Smooth muscle cell (in vitro differentiated cells): ENCODE results near the gene HBEGF. TPM values are rescaled to one million over a fixed set of nuclear protein-coding genes. Genes with fewer than 3 reads are reported as not detected.

ENCODE experiments used
- DNase-seq: peaks from one replicate; lab custom pipeline; 2025; ENCODE audit not compliant: unreplicated experiment; lab: John Stamatoyannopoulos, UW
- H2AFZ ChIP-seq: fragments of 200-600 bp; sonication (generic); 2 replicates; pipeline ENCODE4 v1.6.0; 2016; ENCODE audit warnings: antibody characterized with exemption, low read depth, mild to moderate bottlenecking
- H3F3A ChIP-seq: fragments of 200-600 bp; sonication (generic); 2 replicates; pipeline ENCODE4 v1.6.0; 2017; ENCODE audit warnings: antibody characterized with exemption, low read depth
- H3K27ac ChIP-seq: fragments of 200-600 bp; sonication (generic); 2 replicates; pipeline ENCODE4 v1.5.1; 2016; ENCODE audit warnings: low read depth, mild to moderate bottlenecking
- H3K27me3 ChIP-seq: fragments of 200-600 bp; sonication (generic); 2 replicates; pipeline ENCODE4 v1.6.1; 2016; ENCODE audit warnings: low read depth, mild to moderate bottlenecking
- H3K36me3 ChIP-seq: fragments of 200-600 bp; sonication (generic); 2 replicates; pipeline ENCODE4 v1.5.1; 2016; ENCODE audit warnings: low read depth
- H3K4me1 ChIP-seq: fragments of 200-600 bp; sonication (generic); 2 replicates; pipeline ENCODE4 v1.5.1; 2016; ENCODE audit warnings: low read depth
- H3K4me2 ChIP-seq: fragments of 200-600 bp; sonication (generic); 2 replicates; pipeline ENCODE4 v1.6.0; 2016; ENCODE audit warnings: mild to moderate bottlenecking
- H3K4me3 ChIP-seq: fragments of 200-600 bp; sonication (generic); 2 replicates; pipeline ENCODE4 v1.5.1; 2016; ENCODE audit warnings: mild to moderate bottlenecking
- H3K79me2 ChIP-seq: fragments of 200-600 bp; sonication (generic); 2 replicates; pipeline ENCODE4 v1.6.0; 2016; ENCODE audit warnings: low read depth, mild to moderate bottlenecking
- H3K9ac ChIP-seq: fragments of 200-600 bp; sonication (generic); 2 replicates; pipeline ENCODE4 v1.6.0; 2016; ENCODE audit warnings: low read depth
- H3K9me3 ChIP-seq: fragments of 200-600 bp; sonication (generic); replicated peaks from 2 replicates; pipeline ENCODE4 v1.5.1; 2016; ENCODE audit warnings: low read depth
- H4K20me1 ChIP-seq: fragments of 200-600 bp; sonication (generic); 2 replicates; pipeline ENCODE4 v1.6.0; 2016; ENCODE audit warnings: low read depth
- CTCF ChIP-seq: fragments of 200-600 bp; sonication (generic); IDR thresholded peaks from 2 replicates; pipeline ENCODE4 v1.5.1; 2017; ENCODE audit warnings: borderline replicate concordance, mild to moderate bottlenecking, antibody characterized with exemption; ENCODE audit not compliant: insufficient read depth, poor library complexity, severe bottlenecking
- WGBS: methylation state at CpG from one replicate; pipeline ENCODE4 v1.1.7; 2016; ENCODE audit warnings: low lambda C conversion rate; 5-methylcytosine and 5-hydroxymethylcytosine counted together
- polyA plus RNA-seq: library from polyadenylated mRNA; unstranded; fragments of >200 nt; fragmentation: Nextera tagmentation; extraction: Ambion mirVana; gene quantifications from 2 replicates; pipeline ENCODE4 v1.2.1, GENCODE V29; 2016
- total RNA-seq: library from RNA; depleted of rRNA; stranded (reverse); fragments of >200 nt; gene quantifications from 2 replicates; pipeline ENCODE4 v1.2.3, GENCODE V29; 2014

Gene HBEGF
- total and polyA plus RNA-seq, 2 experiments from 2014 or later, result 36.7 to 37.1 TPM

DNA sequence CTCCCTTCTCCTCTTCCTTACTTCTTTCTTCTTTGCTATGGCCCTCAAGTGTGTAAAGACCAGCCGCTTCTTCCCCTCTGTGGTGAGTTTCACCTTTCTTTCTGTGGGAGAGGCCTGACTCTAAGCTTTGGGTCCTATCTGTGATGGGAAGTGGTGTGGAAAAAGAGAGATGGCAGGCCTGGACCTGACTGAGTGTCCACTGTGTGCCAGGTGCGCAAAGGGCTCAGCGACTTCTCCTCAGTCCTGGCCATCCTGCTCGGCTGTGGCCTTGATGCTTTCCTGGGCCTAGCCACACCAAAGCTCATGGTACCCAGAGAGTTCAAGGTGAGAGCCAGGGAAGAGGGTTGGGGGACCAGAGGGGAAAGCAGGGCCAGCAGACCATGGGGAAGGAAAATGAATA lies 19.5 kb upstream of the HBEGF start:
- Histone ChIP-seq H3K27me3 (no peaks in the 10 kb centered on the region), H3K36me3 (no peaks in the 10 kb centered on the region), H3K4me2 (no peak overlapping the region), H3K27ac (no peak overlapping the region), H4K20me1 (no peaks in the 10 kb centered on the region), H3K4me1 (no peaks in the 10 kb centered on the region), H3K4me3 (no peak overlapping the region), H2AFZ (no peak overlapping the region), H3K79me2 (no peaks in the 10 kb centered on the region), H3K9me3 (no peaks in the 10 kb centered on the region), H3K9ac (no peak overlapping the region), H3F3A (no peaks in the 10 kb centered on the region)
- no peak for TF ChIP-seq CTCF
- DNase-seq, result no peak
- 97% methylated on average over 4 of the region's 4 CpGs for WGBS

DNA sequence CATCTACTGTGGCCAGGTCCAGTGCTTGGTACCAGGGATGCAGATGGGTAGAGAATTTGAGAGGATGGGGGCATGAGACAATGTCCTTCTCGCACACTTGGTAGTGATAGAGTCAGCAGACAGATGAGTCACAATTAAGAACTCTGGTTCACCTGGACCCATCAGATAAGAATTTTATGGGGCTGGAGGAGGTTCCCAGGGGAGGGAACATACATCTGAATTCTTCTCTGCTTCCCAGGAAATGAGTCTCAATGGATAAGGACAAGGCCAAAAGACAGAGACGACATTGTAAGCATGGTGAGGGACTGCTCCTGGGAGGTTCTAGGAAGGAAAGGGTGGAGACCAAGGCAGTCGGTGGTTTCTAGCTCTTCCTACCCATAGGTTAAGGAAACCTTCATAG lies 18.9 kb upstream of the HBEGF start:
- no peak overlapping the region for H3K27ac ChIP-seq
- no peaks in the 10 kb centered on the region for H4K20me1 ChIP-seq
- H3K36me3 ChIP-seq, result no peaks in the 10 kb centered on the region
- TF ChIP-seq CTCF, result no peak
- no peaks in the 10 kb centered on the region for H3K9me3 ChIP-seq
- H3F3A ChIP-seq, result no peaks in the 10 kb centered on the region
- no peaks in the 10 kb centered on the region for H3K4me1 ChIP-seq
- H3K27me3 ChIP-seq, result no peaks in the 10 kb centered on the region
- no peak overlapping the region for H2AFZ ChIP-seq
- H3K4me3 ChIP-seq, result no peak overlapping the region
- H3K79me2 ChIP-seq, result no peaks in the 10 kb centered on the region
- no peak overlapping the region for H3K4me2 ChIP-seq
- WGBS, result 83% methylated on average over 3 of the region's 3 CpGs
- no peak for DNase-seq
- no peak overlapping the region for H3K9ac ChIP-seq

GRCh38 chr5:140364472-140364765 lies 18.0 kb upstream of the HBEGF start:
- 95% methylated on average over 3 of the region's 3 CpGs for WGBS
- H3K27me3 ChIP-seq, result no peaks in the 10 kb centered on the region
- no peaks in the 10 kb centered on the region for H4K20me1 ChIP-seq

More at GRCh38 chr5:140364472-140364765, 18.0 kb upstream of the HBEGF start:
- Histone ChIP-seq H3F3A (no peaks in the 10 kb centered on the region), H3K9ac (no peak overlapping the region), H3K4me2 (no peak overlapping the region), H3K79me2 (no peaks in the 10 kb centered on the region), H3K9me3 (no peaks in the 10 kb centered on the region), H3K4me3 (no peak overlapping the region), H3K27ac (no peak overlapping the region), H2AFZ (no peak overlapping the region), H3K4me1 (no peaks in the 10 kb centered on the region), H3K36me3 (no peaks in the 10 kb centered on the region)
- DNase-seq, result no peak
- TF ChIP-seq CTCF, result no peak
